Measurements from ENCODE around the gene RBM24.

Gene RBM24

GRCh38 chr6:17281100-17281496, at the start of gene RBM24:
Gene RBM24, plus strand, starts transcription at chr6:17281361. Its CDS starts 221 bp downstream, at chr6:17281582.
- no peak for TF ChIP-seq CTCF (IDR thresholded peaks at IDR 0.05)
- DNase-seq (ENCODE audit: low spot score) = peak; percentile 79
- Histone ChIP-seq H3K4me3 (peak within 1 kb of the TSS; percentile 83), H3K27ac (peak within 1 kb of the TSS; percentile 68 to 95)

- no peak for DNase-seq (ENCODE audit: low spot score)
Measured at GRCh38 chr6:17233531-17233930, 47.6 kb upstream of the RBM24 start.

DNA sequence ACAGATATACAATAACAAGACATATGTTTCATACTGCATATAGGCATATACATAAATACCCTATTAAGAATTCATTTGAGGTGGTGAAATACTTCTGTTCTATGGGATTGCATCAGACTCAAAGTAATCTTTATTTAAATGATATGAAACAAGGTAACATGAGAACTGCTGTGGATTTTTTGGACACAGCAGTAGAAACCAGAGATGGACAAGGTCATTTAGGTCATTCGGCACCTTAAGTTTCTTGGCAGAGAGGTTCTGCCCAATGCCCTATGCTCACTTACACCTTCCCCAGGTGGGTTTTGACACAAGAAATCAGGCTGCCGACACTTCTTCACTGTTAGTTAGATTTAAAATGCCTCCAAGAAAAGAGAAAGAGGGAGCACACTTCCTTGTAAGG, 43.9 kb upstream of the RBM24 start:
- H3K4me3 ChIP-seq = no peak overlapping the region
- no peak overlapping the region for H3K27ac ChIP-seq
- no peak for TF ChIP-seq CTCF (IDR thresholded peaks at IDR 0.05)
- DNase-seq (ENCODE audit: low spot score) = no peak

More at GRCh38 chr6:17233531-17233930, 47.6 kb upstream of the RBM24 start:
- TF ChIP-seq CTCF (IDR thresholded peaks at IDR 0.05) = no peak
- Histone ChIP-seq H3K4me3 (no peak overlapping the region), H3K27ac (no peak overlapping the region)

GRCh38 chr6:17239260-17239659, 41.9 kb upstream of the RBM24 start:
- TF ChIP-seq CTCF (IDR thresholded peaks at IDR 0.05) = no peak
- no peak overlapping the region for H3K27ac ChIP-seq
- no peak overlapping the region for H3K4me3 ChIP-seq
- DNase-seq (ENCODE audit: low spot score) = no peak

DNA sequence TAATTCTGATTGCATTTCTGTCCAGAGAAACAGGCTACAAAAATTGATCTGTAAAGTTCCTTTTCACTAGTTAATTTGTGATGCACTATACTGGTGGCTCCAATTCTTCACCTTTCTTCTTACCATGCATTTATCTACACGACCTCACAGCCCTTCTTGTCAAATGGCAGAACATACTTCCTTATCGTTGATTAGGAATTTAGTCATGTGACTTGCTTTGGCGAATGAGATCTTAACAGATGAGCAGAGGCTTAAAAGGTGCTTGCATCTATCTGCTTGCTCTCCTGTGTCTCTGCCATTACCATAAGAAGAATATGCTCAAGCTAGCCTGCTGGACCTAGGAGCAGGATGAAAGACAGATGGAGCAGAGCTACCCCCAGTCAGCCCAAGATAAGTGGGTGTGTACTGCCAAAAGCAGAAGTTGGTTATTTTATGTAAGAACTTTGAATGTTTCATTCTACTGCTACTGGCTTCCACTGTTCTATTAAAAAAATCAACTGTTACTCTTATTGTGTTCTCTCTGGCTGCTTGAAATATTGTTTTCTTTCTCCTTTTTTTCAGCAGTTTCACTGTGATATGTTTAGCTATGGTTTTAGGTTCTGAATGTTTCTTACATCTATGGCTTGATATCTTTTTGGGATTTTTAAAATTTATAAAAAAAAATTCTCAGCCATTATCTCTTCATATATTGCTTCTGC, 40.2 kb upstream of the RBM24 start:
- Histone ChIP-seq H3K4me3 (no peak overlapping the region), H3K27ac (no peak overlapping the region)
- no peak for TF ChIP-seq CTCF (IDR thresholded peaks at IDR 0.05)
- no peak for DNase-seq (ENCODE audit: low spot score)

DNA sequence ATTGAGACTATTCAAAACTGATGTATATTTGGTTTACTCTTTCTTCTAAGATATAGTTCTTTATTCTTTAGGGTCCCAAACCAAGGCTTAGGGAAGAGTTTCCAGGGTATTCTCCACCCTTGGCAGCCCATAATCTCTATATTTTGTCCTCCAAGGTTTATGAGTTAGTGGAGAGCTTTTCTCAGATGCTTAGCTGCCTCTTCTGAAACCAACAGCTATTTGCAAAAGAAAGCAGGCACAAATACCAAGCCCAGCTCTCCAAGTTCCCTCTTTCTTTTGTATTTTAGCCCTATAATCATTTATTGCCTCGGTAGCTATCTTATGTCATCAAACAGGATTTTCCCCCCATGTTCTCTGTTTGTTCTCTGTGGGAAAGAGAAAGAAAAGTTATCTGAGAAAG, 39.1 kb upstream of the RBM24 start:
- Histone ChIP-seq H3K27ac (no peak overlapping the region), H3K4me3 (no peak overlapping the region)
- no peak for DNase-seq (ENCODE audit: low spot score)
- TF ChIP-seq CTCF (IDR thresholded peaks at IDR 0.05) = no peak

DNA sequence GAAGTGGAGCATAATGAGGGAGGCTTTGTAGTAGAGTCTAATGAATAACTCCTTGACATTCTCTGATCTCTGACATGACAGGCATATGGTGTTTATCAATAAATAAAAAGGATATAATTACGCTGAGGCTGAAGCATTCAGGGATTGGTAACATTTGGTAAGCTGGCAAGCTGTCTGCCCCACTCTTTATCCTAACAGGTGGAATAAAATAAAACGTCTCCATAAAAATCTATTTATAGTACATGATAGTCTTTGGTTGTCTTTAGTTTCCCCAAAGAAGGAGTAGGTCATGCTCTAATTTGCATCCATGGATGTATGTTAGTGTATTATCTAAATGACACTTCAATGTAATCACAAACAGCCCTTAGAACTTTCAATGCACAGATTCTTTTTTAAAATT, 30.9 kb upstream of the RBM24 start:
- TF ChIP-seq CTCF (IDR thresholded peaks at IDR 0.05) = no peak
- Histone ChIP-seq H3K27ac (no peak overlapping the region), H3K4me3 (no peak overlapping the region)
- no peak for DNase-seq (ENCODE audit: low spot score)

All from coronary artery (tissue), 2 donors.